BLaER1 treated with 17β-estradiol and CSF1 and Interleukin-3, amounts not matched to agents 10 nM and 100 nM (cell line): Measurements from ENCODE around the gene MCM8.

ENCODE experiments used
- H3K27ac ChIP-seq, 11 experiments: shearing (Covaris generic); formaldehyde crosslinking; 2 replicates each; pipeline ENCODE4 v1.8.1; 2022
- H3K27me3 ChIP-seq, 11 experiments: shearing (Covaris generic); formaldehyde crosslinking; 2 replicates each; pipeline ENCODE4 v1.8.1; 2022
- H3K36me3 ChIP-seq, 11 experiments: shearing (Covaris generic); formaldehyde crosslinking; 2 replicates each; pipeline ENCODE4 v1.8.1; 2022
- H3K4me1 ChIP-seq, 10 experiments: shearing (Covaris generic); formaldehyde crosslinking; 2 replicates each; pipeline ENCODE4 v1.8.1; 2022
- H3K4me2 ChIP-seq, 11 experiments: shearing (Covaris generic); formaldehyde crosslinking; 2 replicates each; pipeline ENCODE4 v1.8.1; 2022
- H3K4me3 ChIP-seq, 10 experiments: shearing (Covaris generic); formaldehyde crosslinking; 2 replicates each; pipeline ENCODE4 v1.8.1; 2022
- H3K9ac ChIP-seq, 11 experiments: shearing (Covaris generic); formaldehyde crosslinking; 2 replicates each; pipeline ENCODE4 v1.8.1; 2022
- H3K9me3 ChIP-seq, 11 experiments: shearing (Covaris generic); formaldehyde crosslinking; replicated peaks in 1 of 11; 2 replicates each; pipeline ENCODE4 v1.8.1; 2022
- H4K20me1 ChIP-seq, 11 experiments: shearing (Covaris generic); formaldehyde crosslinking; 2 replicates each; pipeline ENCODE4 v1.8.1; 2022
- Cebpa-rat ChIP-seq, 11 experiments: shearing (Covaris generic); IDR thresholded peaks; 2 replicates each; pipeline ENCODE4 v1.8.1; 2022

The MCM8 gene

GRCh38 chr20:5980720-5981538 is 30.5 kb downstream of the MCM8 start:
- Histone ChIP-seq H3K27ac (no peak overlapping the region), H3K36me3 (peaks cover 9 to 100% (median 94%) of the 10 kb centered on the region in 11 experiments; a peak in 21 of 22 replicates), H3K4me1 (no peaks in the 10 kb centered on the region), H3K27me3 (no peaks in the 10 kb centered on the region), H3K4me2 (no peak overlapping the region), H3K9me3 (no peaks in the 10 kb centered on the region), H3K9ac (no peak overlapping the region), H3K4me3 (no peak overlapping the region), H4K20me1 (no peaks in the 10 kb centered on the region)
- no peak for TF ChIP-seq Cebpa-rat (IDR thresholded peaks at IDR 0.05)

- H3K4me3 ChIP-seq = no peak overlapping the region
- H3K36me3 ChIP-seq = peaks cover 18 to 100% (median 92%) of the 10 kb centered on the region in 11 experiments
- H3K9ac ChIP-seq = no peak overlapping the region
- TF ChIP-seq Cebpa-rat (IDR thresholded peaks at IDR 0.05) = no peak
- no peak overlapping the region for H3K27ac ChIP-seq
- H3K9me3 ChIP-seq = no peaks in the 10 kb centered on the region
- H3K27me3 ChIP-seq = no peaks in the 10 kb centered on the region
- H3K4me2 ChIP-seq = no peak overlapping the region
- H3K4me1 ChIP-seq = no peaks in the 10 kb centered on the region
- 0 out of 22 replicates have a peak, but pooled peaks cover 0 to 5% (median 0%) of the 10 kb centered on the region in 11 experiments for H4K20me1 ChIP-seq
Observed at GRCh38 chr20:5987383-5987782, 36.9 kb downstream of the MCM8 start.

GRCh38 chr20:5989539-5989938 is 39.1 kb downstream of the MCM8 start:
- Histone ChIP-seq H3K27me3 (no peaks in the 10 kb centered on the region), H3K4me1 (no peaks in the 10 kb centered on the region), H3K27ac (no peak overlapping the region), H3K4me2 (no peak overlapping the region), H3K36me3 (peaks cover 17 to 100% (median 91%) of the 10 kb centered on the region in 11 experiments), H3K4me3 (no peak overlapping the region), H3K9ac (no peak overlapping the region), H4K20me1 (0 out of 22 replicates have a peak, but pooled peaks cover 0 to 5% (median 0%) of the 10 kb centered on the region in 11 experiments), H3K9me3 (no peaks in the 10 kb centered on the region)
- TF ChIP-seq Cebpa-rat (IDR thresholded peaks at IDR 0.05) = no peak

- no peak overlapping the region for H3K9ac ChIP-seq
- no peak overlapping the region for H3K27ac ChIP-seq
Observed at GRCh38 chr20:5990946-5991345, 40.5 kb downstream of the MCM8 start.

GRCh38 chr20:5991623-5992441 is 41.4 kb downstream of the MCM8 start:
- 0 out of 22 replicates have a peak, but pooled peaks cover 0 to 5% (median 0%) of the 10 kb centered on the region in 11 experiments for H4K20me1 ChIP-seq
- no peak overlapping the region for H3K4me2 ChIP-seq
- H3K27ac ChIP-seq = no peak overlapping the region
- no peaks in the 10 kb centered on the region for H3K9me3 ChIP-seq
- no peaks in the 10 kb centered on the region for H3K27me3 ChIP-seq
- peaks cover 3 to 15% (median 11%) of the 10 kb centered on the region in 10 experiments for H3K4me1 ChIP-seq
- H3K9ac ChIP-seq = no peak overlapping the region
- H3K36me3 ChIP-seq = peaks cover 16 to 98% (median 82%) of the 10 kb centered on the region in 11 experiments
- H3K4me3 ChIP-seq = no peak overlapping the region
- TF ChIP-seq Cebpa-rat (IDR thresholded peaks at IDR 0.05) = no peak

More at GRCh38 chr20:5990946-5991345, 40.5 kb downstream of the MCM8 start:
- H3K27me3 ChIP-seq = no peaks in the 10 kb centered on the region
- H3K4me1 ChIP-seq = peaks cover 0 to 6% (median 3%) of the 10 kb centered on the region in 10 experiments; a peak in 12 of 20 replicates
- H3K9me3 ChIP-seq = no peaks in the 10 kb centered on the region
- no peak overlapping the region for H3K4me3 ChIP-seq
- peaks cover 19 to 100% (median 91%) of the 10 kb centered on the region in 11 experiments for H3K36me3 ChIP-seq
- 0 out of 22 replicates have a peak, but pooled peaks cover 0 to 5% (median 0%) of the 10 kb centered on the region in 11 experiments for H4K20me1 ChIP-seq
- TF ChIP-seq Cebpa-rat (IDR thresholded peaks at IDR 0.05) = no peak
- H3K4me2 ChIP-seq = no peak overlapping the region

GRCh38 chr20:5996765-5997164 is 46.3 kb downstream of the MCM8 start:
- H3K9me3 ChIP-seq = no peaks in the 10 kb centered on the region
- H3K27me3 ChIP-seq = no peaks in the 10 kb centered on the region
- H3K4me3 ChIP-seq = no peak overlapping the region
- peak in 9 of 11 experiments; percentile 19 to 97 (median 46); a peak in 10 of 22 replicates for TF ChIP-seq Cebpa-rat (IDR thresholded peaks at IDR 0.05)
- peaks cover 6 to 42% (median 19%) of the 10 kb centered on the region in 10 experiments for H3K4me1 ChIP-seq
- peak overlapping the region in 10 of 11 experiments; percentile 1 to 68 (median 51); a peak in 19 of 22 replicates for H3K4me2 ChIP-seq
- H3K27ac ChIP-seq = peak overlapping the region in 7 of 11 experiments; percentile 12 to 71 (median 45); a peak in 6 of 22 replicates
- peaks cover 5 to 67% (median 52%) of the 10 kb centered on the region in 11 experiments; a peak in 21 of 22 replicates for H3K36me3 ChIP-seq
- H4K20me1 ChIP-seq = 0 out of 22 replicates have a peak, but pooled peaks cover 0 to 4% (median 0%) of the 10 kb centered on the region in 11 experiments
- peak overlapping the region in 1 of 11 experiments; percentile 53; a peak in 1 of 22 replicates for H3K9ac ChIP-seq

- Histone ChIP-seq H3K4me2 (peak overlapping the region in 2 of 11 experiments; percentile 23 to 77; a peak in 2 of 22 replicates), H3K27me3 (no peaks in the 10 kb centered on the region), H3K27ac (no peak overlapping the region), H3K9me3 (no peaks in the 10 kb centered on the region), H3K9ac (no peak overlapping the region), H3K4me1 (peaks cover 6 to 49% (median 22%) of the 10 kb centered on the region in 10 experiments), H3K4me3 (no peak overlapping the region), H3K36me3 (peaks cover 0 to 37% (median 28%) of the 10 kb centered on the region in 11 experiments; a peak in 18 of 22 replicates), H4K20me1 (0 out of 22 replicates have a peak, but pooled peaks cover 0 to 3% (median 0%) of the 10 kb centered on the region in 11 experiments)
- no peak for TF ChIP-seq Cebpa-rat (IDR thresholded peaks at IDR 0.05)
Observed at GRCh38 chr20:5999783-6000182, 49.3 kb downstream of the MCM8 start.

GRCh38 chr20:6000871-6001270 is 50.4 kb downstream of the MCM8 start:
- Histone ChIP-seq H4K20me1 (0 out of 22 replicates have a peak, but pooled peaks cover 0 to 3% (median 0%) of the 10 kb centered on the region in 11 experiments), H3K4me3 (no peak overlapping the region), H3K9ac (peak overlapping the region in 1 of 11 experiments; percentile 24; a peak in 1 of 22 replicates), H3K27ac (no peak overlapping the region), H3K27me3 (no peaks in the 10 kb centered on the region), H3K9me3 (no peaks in the 10 kb centered on the region), H3K36me3 (peaks cover 0 to 26% (median 18%) of the 10 kb centered on the region in 11 experiments; a peak in 15 of 22 replicates), H3K4me2 (peak overlapping the region in 6 of 11 experiments; percentile 23 to 77 (median 55); a peak in 9 of 22 replicates), H3K4me1 (peaks cover 9 to 51% (median 25%) of the 10 kb centered on the region in 10 experiments)
- TF ChIP-seq Cebpa-rat (IDR thresholded peaks at IDR 0.05) = no peak
